ENCODE data around the gene TMEM134.

The TMEM134 gene

GRCh38 chr11:67500484-67500821 is 31.4 kb upstream of the TMEM134 start:
- DNase-seq = no peak

GRCh38 chr11:67499808-67500483 is 30.9 kb upstream of the TMEM134 start:
- no peak for DNase-seq

DNA sequence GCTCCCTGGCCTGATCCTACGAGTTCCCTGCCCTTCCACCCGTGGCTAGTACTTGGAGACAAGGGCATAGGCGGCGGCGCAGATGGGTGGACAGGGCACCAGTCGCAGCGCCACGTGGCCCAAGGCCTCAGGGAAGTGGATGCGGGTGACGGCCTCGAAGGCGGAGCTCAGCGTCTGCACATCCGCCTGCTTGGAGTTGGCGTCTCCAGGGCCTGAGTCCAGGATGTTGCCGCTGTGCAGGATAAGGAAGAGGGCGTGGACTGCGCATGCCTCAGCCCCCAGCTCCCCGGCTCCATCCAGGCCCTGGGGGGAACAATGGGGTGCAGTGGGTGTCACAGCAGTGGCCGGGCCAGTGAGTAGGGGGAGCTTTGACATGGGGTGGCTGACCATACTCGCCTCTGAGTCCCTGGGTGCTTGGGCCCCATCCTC is 29.5 kb upstream of the TMEM134 start:
- no peak for DNase-seq

- no peak for DNase-seq
Observed at GRCh38 chr11:67497656-67498291, 28.7 kb upstream of the TMEM134 start.

GRCh38 chr11:67496113-67496512 is 27.1 kb upstream of the TMEM134 start:
- no peak for DNase-seq

- no peak for DNase-seq
Observed at GRCh38 chr11:67495234-67496005, 26.4 kb upstream of the TMEM134 start.

GRCh38 chr11:67494371-67495233 is 25.6 kb upstream of the TMEM134 start:
- DNase-seq = no peak

DNA sequence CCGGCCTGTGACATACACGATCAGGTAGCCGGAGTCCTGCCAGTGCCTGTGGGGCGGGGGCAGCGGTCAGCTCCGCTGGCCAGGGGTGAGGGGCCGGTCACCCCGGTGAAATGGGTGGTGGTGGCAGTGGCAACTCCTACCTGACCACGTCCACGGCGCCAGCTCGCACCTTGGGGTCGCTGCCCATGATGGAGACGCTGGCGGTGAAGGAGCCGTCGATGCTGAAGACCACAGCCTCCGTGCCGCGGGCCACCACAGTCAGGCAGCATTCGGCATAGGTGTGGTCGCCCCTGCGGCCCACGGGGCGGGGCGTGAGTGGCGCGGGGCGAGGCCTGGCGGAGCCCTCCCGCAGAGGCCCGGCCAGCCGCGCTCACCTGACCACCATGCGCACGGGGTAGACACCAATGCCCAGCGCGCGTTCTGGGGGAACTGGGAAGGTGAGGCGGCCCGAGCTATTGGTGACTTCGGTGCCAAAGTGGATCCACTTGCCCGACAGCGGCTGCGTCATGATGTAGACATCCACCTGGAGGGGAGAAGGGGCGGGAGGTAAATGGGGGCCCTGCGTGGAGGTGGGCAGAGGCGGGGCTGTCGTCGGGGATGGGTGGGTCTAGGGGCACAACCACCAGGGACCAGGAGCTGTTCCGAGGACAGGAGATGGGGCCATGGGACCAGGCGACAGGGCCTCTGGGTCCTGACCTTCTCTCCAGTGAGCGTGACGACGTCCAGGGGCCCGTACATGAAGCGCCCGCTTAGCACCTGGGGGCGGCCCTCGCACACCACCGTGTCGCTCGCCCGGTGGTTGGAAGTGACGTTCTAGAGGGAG is 24.7 kb upstream of the TMEM134 start:
- no peak for DNase-seq

DNA sequence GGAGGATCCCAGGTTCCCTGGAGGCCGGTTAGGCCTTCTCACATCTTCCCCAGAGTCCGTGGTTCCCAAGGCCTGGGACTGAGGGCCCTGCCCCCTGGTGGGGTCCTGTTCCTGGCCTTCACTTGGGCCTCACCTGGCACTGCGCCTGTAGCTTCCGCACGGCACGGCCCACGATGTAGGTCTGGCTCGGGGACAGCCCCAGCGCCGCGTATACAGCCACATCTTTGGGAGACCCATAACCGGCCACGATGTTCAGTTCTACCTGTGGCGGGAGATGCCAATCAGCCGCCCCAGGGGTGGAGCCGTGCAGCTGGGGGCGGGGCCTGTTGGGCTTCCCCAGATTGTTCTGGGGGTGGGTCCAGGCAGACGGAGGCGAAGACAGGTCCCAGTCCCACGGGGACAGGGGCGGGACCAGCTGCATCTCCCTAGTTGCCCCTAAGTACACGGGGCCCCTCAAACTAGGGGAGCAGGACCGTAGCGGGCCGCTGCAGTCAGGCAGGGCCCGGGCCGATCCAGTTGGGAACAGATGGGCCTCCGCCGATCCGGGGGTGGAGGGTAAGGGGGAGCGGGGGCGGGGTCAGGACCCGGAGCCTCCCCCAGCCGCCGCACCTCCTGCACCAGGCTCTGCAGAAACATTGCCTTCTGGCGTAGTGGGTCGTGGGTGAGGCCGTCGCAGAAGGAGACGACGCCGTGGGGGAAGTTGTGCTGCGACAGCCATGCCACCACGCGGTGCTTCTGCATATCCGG is 23.9 kb upstream of the TMEM134 start:
- no peak for DNase-seq

GRCh38 chr11:67492069-67492727 is 23.1 kb upstream of the TMEM134 start:
- no peak for DNase-seq

DNA sequence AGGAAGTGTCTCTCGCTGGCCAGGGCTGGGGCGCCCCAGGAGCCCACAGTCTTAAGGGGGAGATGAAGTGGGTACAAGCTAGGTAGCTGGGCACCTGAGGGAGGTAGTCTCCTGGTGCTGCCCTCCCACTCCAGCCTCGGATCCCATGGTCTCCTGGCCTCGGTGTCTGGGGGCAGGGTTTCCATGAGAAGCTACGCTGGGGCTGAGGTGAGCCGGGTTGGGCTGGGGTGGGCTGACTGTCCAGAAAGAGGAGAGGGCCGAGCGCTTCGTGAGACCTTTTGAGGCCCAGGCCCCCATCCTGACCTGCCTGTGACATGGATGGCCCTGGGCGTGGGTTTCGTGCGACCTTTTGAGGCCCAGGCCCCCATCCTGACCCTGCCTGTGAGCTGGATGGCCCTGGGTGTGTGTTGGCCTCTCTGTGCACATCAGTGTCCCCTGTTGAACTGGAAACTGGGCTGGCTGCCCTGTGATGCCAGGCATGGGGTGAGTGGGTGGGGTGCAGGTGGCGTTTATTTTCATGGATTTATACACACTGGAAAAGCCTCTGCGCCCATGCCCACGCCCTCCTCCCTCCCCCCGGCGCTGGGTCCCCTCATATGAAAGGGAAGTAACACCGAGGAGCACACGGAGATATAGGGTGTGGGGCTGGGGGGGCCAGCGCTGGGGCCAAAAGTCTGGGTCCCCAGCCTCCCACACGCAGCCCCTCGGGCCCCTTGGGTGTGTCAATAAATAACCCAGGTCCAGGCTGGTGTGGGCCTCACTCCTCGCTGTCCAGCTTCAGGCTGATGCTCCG is 22.4 kb upstream of the TMEM134 start:
- DNase-seq = no peak

GRCh38 chr11:67490727-67491065 is 21.6 kb upstream of the TMEM134 start:
- no peak for DNase-seq

GRCh38 chr11:67489885-67490726 is 21.1 kb upstream of the TMEM134 start:
- no peak for DNase-seq

DNA sequence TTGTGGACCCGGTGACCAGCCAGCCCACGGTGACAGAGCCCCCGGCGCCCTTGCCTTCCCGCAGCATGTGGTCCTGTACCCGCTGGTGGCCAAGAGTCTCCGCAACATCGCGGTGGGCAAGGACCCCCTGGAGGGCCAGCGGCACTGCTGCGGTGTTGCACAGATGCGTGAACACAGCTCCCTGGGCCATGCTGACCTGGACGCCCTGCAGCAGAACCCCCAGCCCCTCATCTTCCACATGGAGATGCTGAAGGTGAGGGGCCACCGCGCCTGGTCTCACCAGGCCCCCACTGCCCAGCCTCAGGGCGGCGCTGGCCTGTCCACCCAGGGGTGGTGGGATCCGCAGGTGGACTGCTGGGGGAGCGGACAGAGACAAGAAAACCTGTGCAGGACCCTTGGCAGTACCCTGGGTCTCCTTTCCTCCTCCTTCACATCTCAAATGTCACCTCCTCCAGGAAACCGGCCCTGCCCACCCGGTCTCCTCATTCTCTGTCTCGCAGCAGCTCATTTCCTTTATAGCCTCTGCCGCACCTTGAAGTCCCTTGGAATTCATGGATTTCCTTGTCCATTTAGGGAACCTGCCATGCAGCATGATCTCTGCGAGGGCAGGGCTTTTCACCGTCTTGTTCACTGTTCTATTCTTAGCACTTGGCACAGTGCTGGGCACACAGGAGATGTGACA is 20.3 kb upstream of the TMEM134 start:
- DNase-seq = no peak

DNA sequence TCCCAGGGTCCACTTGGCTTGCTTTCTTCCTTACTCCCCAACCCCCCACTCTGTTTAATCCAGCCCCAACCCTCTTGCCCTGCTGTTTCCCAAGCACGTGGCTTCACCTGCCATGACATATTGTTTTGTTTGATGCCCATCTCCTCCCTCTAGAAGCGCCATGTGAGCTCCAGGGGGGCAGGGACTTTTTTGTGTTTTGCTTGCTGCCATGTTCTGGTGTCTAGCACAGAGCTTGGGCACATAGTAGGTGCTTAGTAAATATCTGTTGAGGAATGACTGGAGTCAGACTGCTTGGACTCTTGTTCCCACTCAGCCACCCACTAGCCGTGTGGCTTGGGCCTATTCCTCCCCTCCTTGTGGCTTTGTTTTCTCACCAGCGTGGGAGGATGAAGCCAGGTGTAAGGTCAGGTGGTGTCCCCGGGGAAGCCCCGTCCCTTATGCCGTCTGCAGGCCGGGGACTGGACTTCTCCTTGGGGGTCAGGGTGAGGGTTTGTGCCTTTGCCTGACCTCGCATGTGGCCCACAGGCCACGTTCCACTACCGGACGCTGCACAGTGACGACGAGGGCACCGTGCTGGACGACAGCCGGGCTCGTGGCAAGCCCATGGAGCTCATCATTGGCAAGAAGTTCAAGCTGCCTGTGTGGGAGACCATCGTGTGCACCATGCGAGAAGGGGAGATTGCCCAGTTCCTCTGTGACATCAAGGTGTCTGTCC is 17.6 kb upstream of the TMEM134 start:
- peak; percentile 13 for DNase-seq

DNA sequence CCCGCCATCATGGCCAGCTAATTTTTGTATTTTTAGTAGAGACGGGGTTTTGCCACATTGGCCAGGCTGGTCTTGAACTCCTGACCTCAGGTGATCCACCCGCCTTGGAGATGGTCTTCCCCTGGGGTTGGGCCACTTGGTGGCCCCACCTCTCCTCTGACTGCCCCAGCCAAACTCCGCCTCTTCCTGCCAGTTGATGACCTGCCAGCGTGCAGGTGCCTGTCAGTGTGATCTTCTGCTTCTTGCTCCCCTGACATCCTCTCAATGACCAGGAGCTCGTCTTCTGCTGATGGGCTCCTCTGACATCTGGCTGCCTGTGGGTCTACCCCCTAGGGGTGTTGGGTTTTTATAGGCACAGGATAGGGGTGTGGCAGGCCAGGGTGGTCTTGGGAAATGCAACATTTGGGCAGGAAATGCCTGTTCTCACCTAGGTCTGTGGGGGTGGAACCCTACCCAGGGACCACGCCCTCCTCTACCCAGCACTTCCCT is 16.9 kb upstream of the TMEM134 start:
- DNase-seq = peak; percentile 30

GRCh38 chr11:67484847-67485311 is 15.8 kb upstream of the TMEM134 start:
- peak; percentile 52 for DNase-seq
